H1 (cell line): ENCODE data around the gene CACNA1A.
A peak's percentile ranks its signal among the peaks of the same experiment; 100 is the strongest.

Source experiments
- CTCF ChIP-seq, 3 experiments: IDR thresholded peaks; 1 replicate in 2 of 3; 2 replicates in 1 of 3; pipeline versions ENCODE4 v1.5.1 to v1.6.1; 2011; ENCODE audit warnings: low read length in 3 of 3, mild to moderate bottlenecking in 3 of 3, inconsistent platforms in 2 of 3, low read depth in 1 of 3, moderate library complexity in 1 of 3; ENCODE audit not compliant: insufficient read depth in 1 of 3; ENCODE audit errors: control extremely low read depth in 1 of 3
- JUN ChIP-seq: IDR thresholded peaks from 2 replicates; pipeline ENCODE4 v1.6.1; 2011; ENCODE audit warnings: low read depth, mild to moderate bottlenecking, improper control_type of control experiment, low read length
- JUND ChIP-seq: IDR thresholded peaks from 2 replicates; pipeline ENCODE4 v1.6.1; 2011; ENCODE audit warnings: mild to moderate bottlenecking, improper control_type of control experiment, low read length
- RAD21 ChIP-seq, 2 experiments: IDR thresholded peaks in 1 of 2; conservative IDR thresholded peaks in 1 of 2; 2 replicates each; pipeline ENCODE4 v1.6.1; 2011; ENCODE audit warnings: low read depth in 2 of 2, low read length in 2 of 2, improper control_type of control experiment in 1 of 2, inconsistent platforms in 1 of 2, mild to moderate bottlenecking in 1 of 2, moderate library complexity in 1 of 2
- SP2 ChIP-seq: IDR thresholded peaks from 2 replicates; pipeline ENCODE4 v1.6.1; 2012; ENCODE audit warnings: mild to moderate bottlenecking, low read length, inconsistent platforms

- TF ChIP-seq JUN (no peak), RAD21 (IDR thresholded peaks at IDR 0.05 in 1 of 2, conservative IDR thresholded peaks at IDR 0.05 in 1 of 2; ENCODE audit: low read depth in 2 of 2, low read length in 2 of 2) (peak; percentile 14 to 31; a peak in 3 of 4 replicates), SP2 (no peak), CTCF (IDR thresholded peaks at IDR 0.05; ENCODE audit: control extremely low read depth in 1 of 3, insufficient read depth in 1 of 3, low read depth in 1 of 3, low read length in 3 of 3) (peak; percentile 5 to 56 (median 43)), JUND (no peak)
Observed at GRCh38 chr19:13373599-13373998, 132.7 kb downstream of the CACNA1A start.
